ENCODE measurements around the gene RPN2.

DNA sequence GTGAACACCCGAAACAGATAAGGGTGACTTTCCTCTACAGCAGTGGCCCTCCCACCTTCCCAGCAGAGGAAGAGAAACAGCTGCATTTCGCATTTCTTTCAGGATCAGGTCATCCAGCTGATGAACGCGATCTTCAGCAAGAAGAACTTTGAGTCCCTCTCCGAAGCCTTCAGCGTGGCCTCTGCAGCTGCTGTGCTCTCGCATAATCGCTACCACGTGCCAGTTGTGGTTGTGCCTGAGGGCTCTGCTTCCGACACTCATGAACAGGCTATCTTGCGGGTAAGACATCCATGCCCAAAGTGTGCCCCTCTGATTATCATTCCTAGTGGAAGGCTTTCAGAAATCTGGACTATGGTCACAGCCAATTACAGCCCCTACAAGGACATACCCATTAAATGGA is 28.0 kb downstream of the RPN2 start:
- TF ChIP-seq, protein P1, sequence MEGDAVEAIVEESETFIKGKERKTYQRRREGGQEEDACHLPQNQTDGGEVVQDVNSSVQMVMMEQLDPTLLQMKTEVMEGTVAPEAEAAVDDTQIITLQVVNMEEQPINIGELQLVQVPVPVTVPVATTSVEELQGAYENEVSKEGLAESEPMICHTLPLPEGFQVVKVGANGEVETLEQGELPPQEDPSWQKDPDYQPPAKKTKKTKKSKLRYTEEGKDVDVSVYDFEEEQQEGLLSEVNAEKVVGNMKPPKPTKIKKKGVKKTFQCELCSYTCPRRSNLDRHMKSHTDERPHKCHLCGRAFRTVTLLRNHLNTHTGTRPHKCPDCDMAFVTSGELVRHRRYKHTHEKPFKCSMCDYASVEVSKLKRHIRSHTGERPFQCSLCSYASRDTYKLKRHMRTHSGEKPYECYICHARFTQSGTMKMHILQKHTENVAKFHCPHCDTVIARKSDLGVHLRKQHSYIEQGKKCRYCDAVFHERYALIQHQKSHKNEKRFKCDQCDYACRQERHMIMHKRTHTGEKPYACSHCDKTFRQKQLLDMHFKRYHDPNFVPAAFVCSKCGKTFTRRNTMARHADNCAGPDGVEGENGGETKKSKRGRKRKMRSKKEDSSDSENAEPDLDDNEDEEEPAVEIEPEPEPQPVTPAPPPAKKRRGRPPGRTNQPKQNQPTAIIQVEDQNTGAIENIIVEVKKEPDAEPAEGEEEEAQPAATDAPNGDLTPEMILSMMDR (IDR thresholded peaks at IDR 0.05; ENCODE audit: insufficient read depth, low read length, poor library complexity, severe bottlenecking) = no peak
- no peak for TF ChIP-seq EZH2phosphoT487 (conservative IDR thresholded peaks at IDR 0.05; ENCODE audit: low read length)

All from SU-DHL-6 (cell line).